NCI-H128 (cell line): Measurements from ENCODE around the gene PLEKHA5.
A peak's percentile ranks its signal among the peaks of the same experiment; 100 is the strongest.
"Not testable (repeated sequence)": the region's sequence is repeated elsewhere in the genome, so short reads cannot be mapped to it uniquely, and the experiment has no call there.

Source experiments
- DNase-seq: peaks from one replicate; lab custom pipeline; 2025; ENCODE audit not compliant: unreplicated experiment; lab: John Stamatoyannopoulos, UW

Gene PLEKHA5

DNA sequence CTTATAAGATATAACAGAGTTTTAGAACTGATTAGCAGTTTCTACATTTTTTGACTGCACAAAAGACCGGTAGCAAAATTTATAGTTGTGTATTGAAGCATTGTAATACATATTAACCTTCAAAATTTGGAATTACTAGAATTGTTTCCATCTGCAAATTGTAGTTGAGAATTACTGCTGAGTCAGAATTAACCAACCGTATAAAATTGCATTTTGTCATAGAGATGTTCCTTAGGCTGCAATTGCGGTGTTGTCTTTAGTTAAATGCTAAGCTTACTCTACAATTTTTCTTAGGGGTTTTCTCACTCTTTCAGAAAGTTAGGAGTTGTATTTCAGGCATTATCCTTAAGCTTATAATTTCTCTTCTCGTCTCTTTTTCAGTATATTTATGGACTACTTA is 132.2 kb downstream of the PLEKHA5 start:
- no peak for DNase-seq

DNA sequence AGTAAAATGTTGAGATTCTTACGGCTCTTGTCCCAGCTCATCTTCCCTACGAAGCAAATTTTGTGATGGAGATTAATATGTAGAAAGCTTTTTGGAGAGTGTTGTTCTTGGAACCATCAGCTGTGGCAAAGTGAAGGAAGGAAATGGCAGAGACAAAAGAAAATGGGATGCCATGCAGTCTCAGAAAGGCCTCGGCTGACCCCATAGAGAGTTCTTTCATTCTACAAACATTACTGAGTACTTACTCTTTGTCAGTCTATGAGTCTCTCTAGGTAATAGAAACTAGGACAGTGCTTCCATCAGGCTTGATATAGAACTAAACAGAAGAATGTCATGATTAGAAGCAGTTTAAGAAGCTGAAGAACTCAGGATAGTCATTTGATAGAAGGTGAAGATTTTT is 134.1 kb downstream of the PLEKHA5 start:
- no peak for DNase-seq

DNA sequence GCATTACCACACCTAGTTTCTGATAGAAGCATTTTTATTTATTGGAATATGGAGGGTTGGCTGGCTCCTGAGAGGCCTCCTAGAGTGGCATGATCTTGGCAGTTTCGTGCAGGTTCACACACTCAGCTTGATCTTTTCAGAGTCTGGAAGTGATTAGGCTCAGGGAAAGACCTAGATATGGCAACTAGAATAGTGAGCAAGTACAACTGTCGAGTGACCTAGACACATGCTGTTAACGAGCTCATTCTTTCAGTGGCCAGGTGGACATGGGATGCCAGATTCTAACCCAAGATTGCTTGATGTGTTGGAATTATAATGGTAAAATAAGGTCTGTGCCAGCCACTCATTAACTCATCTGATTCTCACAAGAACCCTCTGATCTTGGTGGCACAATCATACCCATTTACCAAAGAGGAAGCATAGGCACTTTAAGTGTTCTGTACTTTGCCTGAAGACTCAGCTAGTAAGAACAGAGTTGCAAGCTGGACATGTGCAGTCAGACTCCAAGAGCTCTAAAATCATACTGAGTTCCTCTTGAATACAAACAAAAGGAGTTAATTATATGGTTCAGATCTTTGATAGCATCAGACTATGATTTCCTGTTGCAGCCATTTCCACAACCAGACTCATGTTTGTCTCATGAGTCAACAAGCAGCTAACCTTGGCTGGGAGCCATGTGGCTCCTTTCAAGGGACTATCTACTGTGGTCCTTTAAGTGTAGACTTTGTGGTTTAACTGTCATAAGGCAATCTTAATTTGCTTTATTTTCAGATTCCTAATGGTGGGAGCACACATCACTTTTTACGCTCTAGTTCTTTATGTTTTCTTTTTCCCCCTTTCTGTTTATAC is 144.2 kb downstream of the PLEKHA5 start:
- peak; percentile 15 for DNase-seq

DNA sequence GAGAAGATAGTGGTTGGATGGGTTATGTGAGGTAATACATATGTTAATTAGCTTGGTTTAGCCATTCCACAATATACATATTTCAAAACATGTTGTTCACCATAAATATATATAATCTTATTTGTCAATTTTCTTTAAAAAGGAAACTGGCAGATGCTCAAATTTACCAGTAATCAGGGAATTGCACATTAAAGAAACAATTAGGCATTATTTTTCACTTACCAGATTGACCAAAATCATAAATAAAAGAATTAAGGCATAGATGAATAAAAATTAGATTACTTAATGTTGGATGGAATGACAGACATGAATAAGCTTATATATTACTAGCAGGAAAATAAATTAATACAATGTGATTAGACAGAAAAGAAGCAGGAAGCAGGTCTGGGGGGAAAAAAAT is 147.2 kb downstream of the PLEKHA5 start:
- no peak for DNase-seq

DNA sequence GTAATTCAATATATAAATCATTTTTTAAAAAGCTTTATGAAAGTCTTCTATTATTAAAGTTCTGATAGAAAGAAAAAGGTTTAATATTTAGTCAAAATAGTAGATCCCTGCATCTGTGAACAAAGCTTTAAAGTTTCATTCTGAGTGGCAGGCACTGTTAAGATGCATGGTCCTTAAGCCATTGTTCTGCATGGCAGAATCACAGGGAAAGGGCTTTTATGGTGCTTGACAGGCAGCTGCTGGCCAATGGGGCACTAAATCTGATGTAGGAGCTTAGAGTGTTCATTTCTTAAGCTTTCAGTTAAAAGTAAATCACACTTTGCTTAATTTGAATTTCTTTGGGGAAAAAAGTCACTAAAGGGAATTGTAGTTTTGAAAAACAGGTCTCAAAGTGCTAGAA is 148.2 kb downstream of the PLEKHA5 start:
- DNase-seq, result no peak

DNA sequence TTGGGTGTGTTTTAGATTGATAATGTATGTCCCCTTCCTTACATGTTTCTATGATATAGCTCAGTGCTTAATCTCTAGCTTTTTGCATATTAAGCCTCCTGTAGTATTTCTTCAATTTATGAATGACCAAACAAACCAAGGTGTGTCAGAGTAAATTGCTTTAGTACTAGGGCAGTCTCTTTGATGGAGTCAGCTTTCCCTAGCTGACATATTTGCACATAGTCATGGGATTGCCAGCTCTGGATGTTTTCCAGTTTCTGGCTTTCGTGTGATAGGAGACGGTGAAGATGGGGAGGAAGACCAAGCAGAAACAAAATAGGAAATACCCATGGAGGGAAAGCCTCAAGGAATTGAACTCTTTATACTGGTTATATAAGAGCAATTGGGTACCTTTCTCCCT is 148.9 kb downstream of the PLEKHA5 start:
- no peak for DNase-seq

DNA sequence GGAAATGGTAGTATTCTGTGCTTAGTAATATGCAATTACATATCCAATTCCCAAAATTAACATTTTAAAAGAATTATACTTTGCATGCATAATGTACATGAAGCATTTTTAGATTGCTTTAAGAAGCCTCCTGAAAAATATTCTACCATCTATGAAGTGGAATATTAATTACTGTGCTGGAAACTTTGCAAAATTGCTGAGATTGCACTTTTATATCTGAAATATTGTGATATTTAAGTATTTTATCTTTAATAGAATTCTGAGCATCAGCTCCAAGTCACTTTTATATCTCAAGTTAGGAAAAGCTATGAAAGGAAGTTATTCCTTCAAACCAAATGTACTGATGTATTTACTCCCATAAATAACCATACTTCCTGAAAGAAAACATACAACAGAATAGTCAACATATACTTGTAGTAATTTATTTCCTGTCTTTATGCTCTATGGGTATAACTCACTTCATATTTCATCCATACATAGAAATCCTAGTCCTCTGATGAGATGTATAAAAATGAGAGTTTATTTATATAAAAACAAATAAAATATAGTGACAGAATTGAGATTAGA is 152.7 kb downstream of the PLEKHA5 start:
- no peak for DNase-seq

DNA sequence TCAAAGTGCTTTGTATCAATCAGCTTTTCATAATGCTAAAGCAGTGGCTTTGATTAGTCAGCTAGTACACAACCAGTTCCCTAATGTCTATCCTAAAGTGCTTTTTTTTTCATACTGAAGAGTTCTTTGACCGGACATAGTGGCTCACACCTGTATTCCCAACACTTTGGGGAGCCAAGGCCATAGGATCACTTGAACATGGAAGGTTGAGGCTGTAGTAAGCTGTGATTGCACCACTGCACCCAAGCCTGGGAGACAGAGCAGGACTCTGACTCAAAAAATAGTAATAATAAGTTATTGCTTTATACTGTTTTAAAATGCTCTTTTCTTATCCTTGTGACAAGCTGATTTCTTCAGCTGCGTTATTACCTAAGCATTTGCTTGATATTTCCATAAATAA is 155.1 kb downstream of the PLEKHA5 start:
- DNase-seq, result no peak

DNA sequence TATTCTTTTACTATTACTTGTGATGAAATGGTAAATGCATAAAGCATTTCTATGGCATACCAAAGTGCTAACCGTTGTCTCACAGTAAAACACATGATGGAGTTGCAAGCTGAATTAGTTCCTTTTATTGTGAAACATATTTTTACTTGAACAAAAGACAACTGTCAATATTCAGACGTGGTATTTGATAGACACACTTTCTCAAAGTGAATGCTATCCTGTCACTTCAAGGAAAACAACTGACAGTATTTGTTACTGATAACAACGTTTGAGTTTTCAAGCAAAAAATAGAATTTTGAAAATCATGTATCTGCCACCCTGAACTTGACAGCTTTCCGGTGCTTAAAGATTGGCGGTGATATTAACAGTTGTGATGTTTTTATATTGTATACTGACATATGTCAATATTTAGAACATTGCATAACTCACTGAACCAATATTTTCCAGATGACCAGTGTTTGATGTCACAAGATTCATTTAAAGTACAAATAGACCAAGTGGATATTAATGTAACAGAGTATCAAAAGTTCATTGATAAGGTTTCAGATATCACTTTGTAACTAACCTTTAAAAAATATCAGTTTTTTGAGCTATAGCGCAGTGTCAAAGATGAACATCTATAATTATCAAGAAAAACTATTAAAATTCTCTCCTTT is 156.4 kb downstream of the PLEKHA5 start:
- DNase-seq, result no peak

DNA sequence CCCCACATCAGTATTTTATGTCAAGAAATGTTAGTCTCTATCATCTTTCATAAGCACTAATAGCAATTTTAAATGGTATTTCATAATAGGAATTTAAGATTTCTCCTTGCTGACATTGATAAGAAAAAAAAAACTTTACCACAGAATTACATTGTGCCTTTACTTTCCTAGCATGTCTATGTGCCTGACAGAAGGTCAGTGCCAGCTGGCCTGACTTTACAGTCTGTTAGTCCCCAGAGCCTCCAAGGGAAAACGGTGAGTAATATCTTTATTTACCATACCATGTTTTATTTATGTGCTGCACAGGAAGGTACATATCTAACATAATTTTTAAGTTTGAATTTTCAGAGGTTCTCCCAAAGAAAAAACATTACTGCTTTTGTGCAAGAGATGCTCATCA is 157.8 kb downstream of the PLEKHA5 start:
- no peak for DNase-seq

DNA sequence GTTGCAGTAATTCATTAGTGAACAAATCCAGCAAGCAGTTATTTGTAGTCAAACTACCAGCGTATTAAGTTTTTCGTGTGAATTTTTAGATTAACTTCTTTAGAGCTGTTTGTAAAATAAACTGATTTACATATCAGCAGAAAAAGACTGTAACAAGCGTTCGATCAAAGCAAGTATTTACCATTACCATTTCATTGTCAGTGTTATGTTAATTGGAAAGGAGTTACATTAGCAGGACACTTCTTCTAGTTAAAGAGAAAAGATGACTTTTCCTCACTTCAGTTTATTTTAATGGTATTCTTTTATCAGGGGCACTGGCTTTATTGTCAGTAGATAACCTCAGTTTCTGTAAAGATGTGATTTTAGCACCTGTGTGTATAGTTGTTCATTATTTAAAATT is 158.6 kb downstream of the PLEKHA5 start:
- DNase-seq, result no peak

DNA sequence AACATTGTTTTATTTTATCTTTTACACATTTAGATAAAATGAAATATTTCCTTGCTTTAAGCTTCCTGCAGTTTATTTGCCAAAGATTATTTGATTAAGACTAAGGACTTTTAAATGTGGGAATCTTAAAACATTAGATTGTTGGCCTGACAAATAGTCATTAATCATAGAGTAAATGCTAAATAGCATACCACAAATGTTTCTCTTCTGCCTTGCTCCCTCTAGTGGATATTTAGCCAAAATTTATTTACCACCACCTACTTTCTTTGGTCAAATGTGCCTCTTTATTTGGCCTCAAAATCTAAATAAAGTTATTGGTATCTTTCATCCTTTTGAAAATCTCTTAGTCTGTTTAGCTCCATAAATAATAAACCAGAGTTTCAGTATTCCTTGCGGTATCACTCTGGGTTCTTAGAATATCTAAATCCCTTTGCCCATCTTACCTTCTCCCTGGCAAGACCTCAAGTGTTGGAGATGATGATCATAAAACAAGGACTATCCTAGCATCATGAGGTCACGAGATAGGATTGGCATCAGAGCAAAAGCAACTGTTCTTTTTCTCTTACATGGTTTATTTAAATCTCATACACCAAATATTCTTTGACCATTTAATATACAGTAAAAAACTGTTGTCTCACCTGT is 159.2 kb downstream of the PLEKHA5 start:
- DNase-seq, result no peak

DNA sequence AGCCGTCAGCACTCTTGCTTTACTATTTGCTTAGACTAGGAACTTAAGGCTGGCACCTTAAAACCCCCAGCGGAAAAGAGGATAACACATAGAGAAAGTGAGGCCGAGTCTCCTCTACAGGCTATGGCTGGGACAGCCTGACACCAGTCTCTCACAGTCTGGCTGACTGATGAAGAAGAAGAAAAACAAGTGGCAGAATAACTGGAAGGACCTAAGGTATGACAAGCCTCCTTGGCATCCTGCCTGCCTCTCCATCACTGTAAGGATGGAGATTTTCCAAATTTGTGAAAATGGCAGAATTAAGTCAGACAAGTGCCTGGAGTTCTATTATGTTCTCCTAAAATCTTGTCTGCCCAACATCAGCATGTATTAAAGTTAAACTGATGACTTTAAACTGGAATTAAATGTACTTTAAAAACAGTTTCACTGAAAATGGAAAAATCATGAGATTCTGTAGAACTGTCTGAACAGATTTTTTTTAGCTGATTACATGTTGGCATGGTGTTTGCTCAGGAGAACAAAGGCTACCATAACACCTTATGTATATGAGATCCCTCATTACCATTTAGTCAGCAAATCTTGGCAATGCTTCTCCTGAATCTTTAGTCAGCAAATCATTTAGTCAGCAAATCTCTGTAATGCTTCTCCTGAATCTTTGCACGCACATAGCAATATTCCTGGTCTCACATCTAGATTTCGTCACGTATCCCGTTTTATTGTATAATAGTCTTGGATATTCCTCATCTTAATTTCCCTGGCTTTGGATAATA is 169.5 kb downstream of the PLEKHA5 start:
- no peak for DNase-seq

DNA sequence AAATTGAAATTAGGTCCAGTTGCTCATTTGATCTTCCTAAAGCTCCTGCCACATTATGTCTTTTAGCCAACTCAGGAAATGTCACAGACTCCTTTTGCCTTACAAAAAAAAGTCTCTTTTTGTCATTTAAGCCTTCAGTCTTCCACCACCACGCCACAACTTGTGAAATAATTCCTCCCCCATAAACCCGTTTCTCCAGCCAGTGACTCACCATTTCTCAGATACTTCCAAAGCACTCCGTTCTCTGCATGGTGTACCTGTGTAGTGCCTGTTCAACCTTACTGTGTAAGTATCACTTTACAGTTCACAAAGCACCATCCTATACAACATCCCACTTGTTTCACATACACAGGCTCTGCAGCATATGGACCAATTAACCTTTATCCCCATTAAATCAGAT is 170.2 kb downstream of the PLEKHA5 start:
- no peak for DNase-seq

DNA sequence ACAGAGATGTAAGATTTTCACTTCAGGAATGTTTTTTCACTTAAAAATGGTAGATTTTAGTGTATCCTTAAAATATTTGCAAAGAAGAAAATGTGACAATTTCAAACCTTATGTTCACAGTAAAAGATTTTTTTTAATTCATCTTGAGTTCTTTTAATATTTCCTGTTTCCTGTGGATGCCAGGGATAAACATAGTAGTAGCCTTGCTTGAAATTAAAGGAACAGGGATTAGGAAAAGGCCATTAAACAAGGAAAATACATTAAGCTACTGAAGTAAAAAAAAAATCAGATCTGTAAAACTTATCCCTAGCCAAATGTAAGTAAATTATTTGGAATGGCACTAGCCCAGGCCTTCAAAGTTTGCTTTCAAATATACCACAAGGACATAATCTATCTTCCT is 171.7 kb downstream of the PLEKHA5 start:
- no peak for DNase-seq

DNA sequence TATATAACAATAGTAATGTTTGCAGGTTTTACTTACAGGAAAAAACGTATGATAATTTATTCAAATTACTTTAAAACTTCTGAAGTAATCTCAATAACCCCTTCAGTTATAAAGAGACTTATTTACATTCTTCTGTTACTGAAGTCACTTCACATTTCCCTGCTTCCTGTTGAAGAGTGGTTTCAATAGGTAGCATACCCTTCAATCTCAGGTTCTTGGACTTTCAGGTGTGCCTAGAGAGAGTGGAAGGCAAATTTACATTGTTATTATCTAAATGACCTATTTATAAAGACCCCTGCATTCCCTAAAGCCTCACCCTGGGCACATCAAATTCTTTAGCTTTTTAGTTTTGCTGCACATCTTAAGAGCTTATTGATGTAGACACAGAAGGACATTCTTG is 172.2 kb downstream of the PLEKHA5 start:
- no peak for DNase-seq

DNA sequence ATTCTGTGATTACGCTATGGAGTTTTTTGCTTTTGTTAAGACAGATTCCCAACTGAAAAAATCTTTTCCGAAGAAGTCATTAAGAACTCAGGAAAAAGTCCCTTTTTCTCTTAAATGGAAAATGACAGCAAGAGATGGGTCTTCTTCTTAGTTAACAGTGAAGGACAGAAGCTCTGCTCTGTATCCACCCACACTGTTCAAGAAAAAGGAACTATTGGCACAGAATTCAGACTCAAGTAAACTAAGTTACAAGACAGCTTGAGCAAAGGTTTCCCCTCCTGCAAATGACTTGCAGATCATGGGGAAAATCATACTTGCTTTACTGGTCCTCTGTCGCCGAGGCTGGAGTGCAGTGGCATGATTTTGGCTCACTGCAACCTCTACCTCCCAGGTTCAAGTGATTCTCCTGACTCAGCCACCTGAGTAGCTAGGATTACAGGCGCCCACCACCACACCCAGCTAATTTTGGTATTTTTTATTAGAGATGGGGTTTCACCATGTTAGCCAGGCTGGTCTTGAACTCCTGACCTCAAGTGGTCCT is 172.6 kb downstream of the PLEKHA5 start:
- no peak for DNase-seq

DNA sequence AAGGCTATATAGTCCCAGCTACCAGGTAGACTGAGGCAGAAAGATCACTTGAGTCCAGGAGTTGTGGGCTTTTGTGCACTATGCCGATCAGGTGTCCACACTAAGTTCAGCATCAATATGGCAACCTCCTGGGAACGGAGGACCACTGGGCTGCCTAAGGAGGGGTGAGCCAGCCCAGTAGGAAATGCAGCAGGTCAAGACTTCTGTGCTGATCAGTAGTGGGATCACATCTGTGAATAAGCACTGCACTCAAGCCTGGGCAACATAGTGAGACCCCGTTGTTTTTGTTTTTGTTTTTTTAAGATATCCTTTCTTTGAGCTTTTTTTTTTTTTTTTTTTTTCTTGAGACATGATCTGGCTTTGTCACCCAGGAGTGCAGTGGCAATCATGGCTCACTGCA is 174.0 kb downstream of the PLEKHA5 start:
- no peak for DNase-seq

DNA sequence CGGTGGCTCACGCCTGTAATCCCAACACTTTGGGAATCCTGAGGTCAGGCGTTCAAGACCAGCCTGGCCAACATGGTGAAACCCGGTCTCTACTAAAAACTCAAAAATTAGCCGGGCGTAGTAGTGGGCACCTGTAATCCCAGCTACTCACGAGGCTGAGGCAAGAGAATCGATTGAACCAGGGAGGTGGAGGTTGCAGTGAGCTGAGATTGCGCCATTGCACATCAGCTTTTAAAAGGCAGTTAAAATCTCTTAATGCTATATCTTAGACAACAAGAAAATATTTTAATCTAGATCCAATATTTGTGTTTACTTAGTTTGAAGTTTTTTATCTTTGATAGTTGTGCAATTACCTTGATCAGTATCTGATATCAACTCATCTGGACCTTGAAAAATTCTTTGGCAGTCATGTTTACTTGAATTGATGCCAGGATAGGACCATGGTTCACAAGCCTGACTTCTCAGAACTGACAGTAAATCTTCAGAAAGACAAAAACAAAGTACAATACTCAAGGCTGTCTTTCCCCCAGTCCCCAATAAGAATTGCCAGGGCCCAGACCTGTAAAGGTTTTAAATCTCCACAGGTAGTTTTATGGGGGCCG is 174.7 kb downstream of the PLEKHA5 start:
- DNase-seq, result no peak

DNA sequence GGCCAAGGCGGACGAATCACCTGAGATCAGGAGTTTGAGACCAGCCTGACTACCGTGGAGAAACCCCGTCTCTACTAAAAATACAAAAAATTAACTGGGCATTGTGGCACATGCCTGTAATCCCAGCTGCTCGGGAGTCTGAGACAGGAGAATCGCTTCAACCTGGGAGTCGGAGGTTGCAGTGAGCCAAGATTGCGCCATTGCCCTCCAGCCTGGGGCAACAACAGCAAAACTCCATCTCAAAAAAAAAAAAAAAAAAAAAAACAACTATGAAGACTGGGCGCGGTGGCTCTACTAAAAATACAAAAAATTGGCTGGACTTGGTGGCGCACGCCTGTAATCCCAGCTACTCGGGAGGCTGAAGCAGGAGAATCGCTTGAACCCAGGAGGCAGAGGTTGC is 176.1 kb downstream of the PLEKHA5 start:
- DNase-seq, result not testable (repeated sequence)
